Measurements from ENCODE around the gene UBAP1. TPM values are rescaled to one million over a fixed set of nuclear protein-coding genes. Genes with fewer than 3 reads are reported as not detected.

UBAP1 gene
- total RNA-seq, 1 donor = 57.1 TPM

DNA sequence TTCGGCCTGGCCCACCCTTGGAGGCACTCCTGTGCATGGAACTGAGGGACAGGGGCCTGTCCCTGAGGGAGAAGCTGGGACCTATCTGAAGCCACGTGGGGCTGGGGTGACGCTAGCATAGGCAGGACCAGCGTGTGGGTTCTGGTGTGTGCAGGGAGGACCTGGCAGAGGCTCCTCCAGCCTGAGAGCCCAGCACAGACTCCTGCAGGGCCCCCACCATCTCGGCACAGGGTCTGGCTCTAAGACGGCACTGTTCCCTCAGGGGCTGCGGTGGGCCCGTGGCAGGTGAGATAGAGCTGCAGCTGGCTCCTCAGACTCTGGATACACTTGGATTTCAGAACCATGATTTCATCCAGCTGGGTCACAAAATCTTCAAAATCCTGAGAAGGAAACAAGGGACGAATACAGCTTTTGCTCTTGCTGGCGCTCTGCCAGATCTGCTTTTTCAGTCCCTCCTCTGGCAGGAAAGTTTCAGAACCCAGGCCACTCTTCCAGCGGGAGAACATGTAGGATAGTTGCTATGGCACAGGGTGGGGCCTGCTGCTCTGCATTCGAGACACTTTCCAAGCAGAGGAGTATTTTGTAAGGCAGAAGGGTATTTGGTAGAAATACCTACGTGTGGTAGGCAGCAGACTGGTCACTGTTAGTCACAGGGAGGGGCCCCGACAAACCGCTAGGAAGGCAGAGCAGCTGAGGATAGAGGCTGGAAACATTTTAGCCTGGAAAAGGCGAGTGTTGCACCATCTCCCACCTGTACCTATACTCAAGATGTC is 75.5 kb downstream of the UBAP1 start:
- peak; percentile 87 for DNase-seq (ENCODE audit: low read depth)
- TF ChIP-seq, protein P1, sequence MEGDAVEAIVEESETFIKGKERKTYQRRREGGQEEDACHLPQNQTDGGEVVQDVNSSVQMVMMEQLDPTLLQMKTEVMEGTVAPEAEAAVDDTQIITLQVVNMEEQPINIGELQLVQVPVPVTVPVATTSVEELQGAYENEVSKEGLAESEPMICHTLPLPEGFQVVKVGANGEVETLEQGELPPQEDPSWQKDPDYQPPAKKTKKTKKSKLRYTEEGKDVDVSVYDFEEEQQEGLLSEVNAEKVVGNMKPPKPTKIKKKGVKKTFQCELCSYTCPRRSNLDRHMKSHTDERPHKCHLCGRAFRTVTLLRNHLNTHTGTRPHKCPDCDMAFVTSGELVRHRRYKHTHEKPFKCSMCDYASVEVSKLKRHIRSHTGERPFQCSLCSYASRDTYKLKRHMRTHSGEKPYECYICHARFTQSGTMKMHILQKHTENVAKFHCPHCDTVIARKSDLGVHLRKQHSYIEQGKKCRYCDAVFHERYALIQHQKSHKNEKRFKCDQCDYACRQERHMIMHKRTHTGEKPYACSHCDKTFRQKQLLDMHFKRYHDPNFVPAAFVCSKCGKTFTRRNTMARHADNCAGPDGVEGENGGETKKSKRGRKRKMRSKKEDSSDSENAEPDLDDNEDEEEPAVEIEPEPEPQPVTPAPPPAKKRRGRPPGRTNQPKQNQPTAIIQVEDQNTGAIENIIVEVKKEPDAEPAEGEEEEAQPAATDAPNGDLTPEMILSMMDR (IDR thresholded peaks at IDR 0.05; ENCODE audit: insufficient read depth, low read length) = no peak
- no peak overlapping the region for H3K4me3 ChIP-seq (ENCODE audit: low read depth, low read length)

DNA sequence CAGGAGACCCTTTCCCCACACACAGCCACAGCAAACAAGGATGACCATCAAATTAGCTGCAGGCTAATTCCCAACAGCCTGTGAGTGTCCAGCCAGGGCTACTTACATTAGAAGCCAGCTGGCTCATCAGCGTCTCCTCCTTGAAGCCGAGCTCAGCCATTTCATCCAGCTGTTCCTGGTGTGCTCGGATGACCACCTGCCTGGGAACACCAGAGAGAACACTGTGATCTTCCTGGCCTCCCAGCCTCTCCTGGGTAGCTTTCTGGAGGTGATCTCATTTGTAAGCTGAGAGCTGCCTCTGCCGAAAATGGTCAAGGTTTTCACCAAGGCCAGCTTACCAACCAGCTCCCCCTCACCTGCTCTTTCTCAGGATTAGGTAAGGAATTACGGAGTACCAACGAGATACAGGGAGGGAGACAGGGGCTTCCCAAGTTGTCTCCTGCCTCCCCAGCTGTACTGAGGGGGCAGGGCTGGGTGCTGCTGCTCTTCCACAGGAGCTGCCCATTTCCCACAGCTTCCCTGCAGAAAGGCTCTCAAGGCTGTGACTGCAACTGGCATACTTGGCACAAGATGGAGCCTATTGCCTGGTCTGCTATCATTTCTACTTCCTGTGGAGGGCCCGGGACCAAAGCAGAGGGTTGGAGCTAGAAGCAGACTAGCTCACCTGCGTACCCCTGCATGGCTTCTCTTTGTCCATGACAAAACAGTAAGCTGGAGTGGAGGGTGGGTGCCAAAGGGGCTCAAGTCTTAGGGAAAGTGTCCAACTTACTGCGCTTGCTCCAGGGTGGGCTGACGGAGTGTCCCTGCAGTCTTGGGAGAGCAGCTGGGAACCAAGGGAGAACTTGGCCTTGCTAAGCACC is 76.4 kb downstream of the UBAP1 start:
- H3K4me3 ChIP-seq (ENCODE audit: low read depth, low read length) = no peak overlapping the region
- peak; percentile 35 for DNase-seq (ENCODE audit: low read depth)
- TF ChIP-seq, protein P1 (IDR thresholded peaks at IDR 0.05; ENCODE audit: insufficient read depth, low read length) = no peak

DNA sequence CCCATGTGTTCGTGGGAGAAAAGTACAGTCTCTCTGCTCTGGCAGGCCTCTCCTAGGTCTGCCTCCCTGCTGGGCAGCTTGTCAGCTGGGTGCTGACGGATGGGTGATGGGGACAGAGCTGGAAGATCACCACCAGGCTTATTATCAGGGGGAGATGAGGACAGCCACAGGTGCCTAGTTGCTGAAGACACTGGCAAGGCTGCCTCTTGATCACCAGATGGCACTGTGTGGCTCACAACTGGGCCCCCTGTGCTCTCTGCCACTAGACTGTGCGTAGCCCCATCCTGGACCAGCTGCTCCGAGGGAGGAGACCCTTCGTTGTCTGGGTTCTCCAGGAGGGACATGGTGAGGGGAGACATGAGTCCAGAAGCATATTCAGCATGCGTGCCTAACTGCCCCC is 77.3 kb downstream of the UBAP1 start:
- no peak overlapping the region for H3K4me3 ChIP-seq (ENCODE audit: low read depth, low read length)
- no peak for DNase-seq (ENCODE audit: low read depth)

DNA sequence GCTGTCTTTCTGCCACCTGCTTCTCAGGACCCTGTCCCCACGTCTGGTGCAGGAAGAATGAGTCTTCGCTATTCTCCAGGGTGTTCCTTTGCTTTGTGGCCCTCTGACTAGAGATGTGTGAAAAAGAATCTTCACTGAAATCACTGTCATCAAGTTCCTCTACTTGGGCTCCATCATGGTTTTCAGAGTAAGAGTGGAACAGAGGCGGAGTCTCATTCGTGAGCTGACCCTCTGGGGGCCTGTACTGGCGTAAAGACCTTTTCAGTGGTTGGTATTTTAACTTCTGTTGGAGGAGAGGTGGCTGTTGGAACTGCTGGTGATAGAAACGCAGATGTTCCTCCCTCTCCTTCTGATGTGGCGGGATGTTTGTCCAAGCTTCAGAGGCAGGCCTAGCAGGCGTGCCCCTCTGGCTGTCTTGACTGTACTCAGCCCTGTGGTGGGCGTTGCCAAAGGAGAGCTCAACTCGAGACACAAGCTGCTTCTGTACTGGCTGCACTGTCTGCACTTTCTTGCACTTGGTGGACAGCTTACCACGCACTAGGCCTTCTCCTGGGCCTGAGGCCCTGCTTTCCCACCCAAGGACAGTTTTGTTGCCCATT is 78.2 kb downstream of the UBAP1 start:
- TF ChIP-seq, protein P1 (IDR thresholded peaks at IDR 0.05; ENCODE audit: insufficient read depth, low read length) = no peak
- H3K4me3 ChIP-seq (ENCODE audit: low read depth, low read length) = no peak overlapping the region
- DNase-seq (ENCODE audit: low read depth) = peak; percentile 22

More for the DNA sequence above, 77.3 kb downstream of the UBAP1 start:
- TF ChIP-seq, protein P1 (IDR thresholded peaks at IDR 0.05; ENCODE audit: insufficient read depth, low read length) = peak; percentile 28

DNA sequence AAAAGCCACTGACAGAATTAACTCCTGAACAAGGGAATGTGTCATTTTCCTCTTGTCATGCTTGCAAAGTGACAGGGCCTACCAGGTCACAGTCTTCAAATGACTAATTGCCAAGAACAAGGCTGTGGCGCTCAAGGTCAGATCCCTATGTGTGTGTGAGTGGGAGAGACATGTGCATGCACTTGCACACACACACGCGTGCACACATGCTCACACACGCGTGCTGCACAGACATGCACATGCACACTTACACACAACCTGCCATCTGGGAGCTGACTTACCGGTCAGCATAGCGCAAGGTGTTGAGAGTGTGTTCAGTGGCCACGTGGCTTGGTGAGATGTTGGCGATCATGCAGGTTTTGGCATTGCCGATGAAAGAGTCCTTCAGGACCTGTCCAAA is 80.5 kb downstream of the UBAP1 start:
- no peak for DNase-seq (ENCODE audit: low read depth)
- H3K4me3 ChIP-seq (ENCODE audit: low read depth, low read length) = no peak overlapping the region
- TF ChIP-seq, protein P1 (IDR thresholded peaks at IDR 0.05; ENCODE audit: insufficient read depth, low read length) = no peak

DNA sequence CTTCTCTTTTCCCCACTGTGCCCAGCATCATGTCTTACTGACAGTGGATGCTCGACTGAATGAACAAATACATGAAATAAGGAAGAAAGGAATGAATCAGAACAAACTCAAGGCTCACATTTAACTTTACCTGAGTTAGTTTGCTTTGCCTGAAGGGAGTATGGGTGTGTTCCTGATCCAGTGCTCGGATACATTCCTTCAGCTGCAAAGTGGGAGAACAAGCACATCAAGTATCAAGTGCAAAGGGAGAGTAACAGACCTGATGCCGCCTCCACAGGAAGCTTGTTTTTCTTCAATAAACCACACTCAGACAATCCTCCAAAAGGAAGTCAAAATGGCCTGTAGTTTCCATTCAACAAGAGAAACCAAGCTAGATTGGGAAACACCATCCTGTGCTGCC is 84.1 kb downstream of the UBAP1 start:
- H3K4me3 ChIP-seq (ENCODE audit: low read depth, low read length) = no peak overlapping the region
- TF ChIP-seq, protein P1 (IDR thresholded peaks at IDR 0.05; ENCODE audit: insufficient read depth, low read length) = no peak
- DNase-seq (ENCODE audit: low read depth) = no peak

All from fibroblast of the aortic adventitia (primary cell).